ENCODE data around the gene PPFIBP1. TPM values are rescaled to one million over a fixed set of nuclear protein-coding genes. Genes with fewer than 3 reads are reported as not detected.

Gene PPFIBP1
- total RNA-seq, 1 donor = 179 TPM

DNA sequence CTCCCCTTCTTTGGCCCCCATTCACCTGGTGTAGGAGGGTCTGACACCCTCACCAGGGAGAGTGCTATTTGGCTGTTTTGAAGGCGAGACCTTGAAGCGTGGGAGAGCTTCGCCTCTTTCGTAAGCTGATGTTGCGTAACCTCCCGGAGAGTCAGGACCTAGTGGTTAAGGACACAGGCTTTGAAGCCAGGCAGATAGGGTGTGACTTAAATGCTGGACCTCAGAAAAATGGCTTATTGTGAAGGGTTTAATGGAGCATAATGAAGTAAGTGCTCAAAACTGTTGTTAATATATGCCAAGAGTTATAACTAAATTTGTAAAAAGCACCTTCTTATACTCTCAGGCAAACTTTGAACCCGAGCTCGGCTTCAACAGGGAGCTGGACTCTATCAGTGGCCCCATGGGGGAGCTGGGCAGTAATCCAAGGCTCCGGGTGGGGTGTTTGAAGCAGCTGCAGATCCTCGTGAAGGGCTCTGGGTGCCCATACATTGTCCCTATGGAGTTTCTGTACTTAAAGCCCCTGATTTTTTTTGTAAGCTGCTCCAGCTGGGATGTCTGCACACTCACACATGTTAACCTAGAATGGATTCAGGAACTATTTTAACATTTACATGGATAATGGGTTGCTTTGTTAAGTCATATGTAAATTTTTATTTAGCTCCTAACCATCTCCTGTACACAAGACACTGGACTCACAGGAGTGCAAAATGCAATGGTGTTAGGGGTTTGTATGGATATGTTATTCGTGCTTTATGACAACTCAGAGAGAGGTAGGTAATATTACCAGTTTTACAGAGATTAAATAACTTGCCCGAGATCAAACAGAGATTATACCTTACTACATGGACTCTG lies 26.0 kb downstream of the PPFIBP1 start:
- Histone ChIP-seq H3K4me1 (ENCODE audit: insufficient read depth, low read length) (peaks cover 86% of the 10 kb centered on the region), H3K27ac (ENCODE audit: low read depth, low read length) (peak overlapping the region; percentile 96), H3K27me3 (ENCODE audit: insufficient read depth, low read length) (no peaks in the 10 kb centered on the region), H4K20me1 (ENCODE audit: insufficient read depth, low read length) (peaks cover 4% of the 10 kb centered on the region), H3K4me2 (ENCODE audit: insufficient read depth, low read length) (peak overlapping the region; percentile 82), H3K36me3 (ENCODE audit: insufficient read depth, low read length) (peaks cover 7% of the 10 kb centered on the region), H3K9me3 (ENCODE audit: low read depth, low read length) (no peaks in the 10 kb centered on the region), H3K79me2 (ENCODE audit: insufficient read depth, low read length) (peaks cover 92% of the 10 kb centered on the region), H3K4me3 (ENCODE audit: insufficient read depth, low read length) (peak overlapping the region; percentile 44), H2AFZ (ENCODE audit: low read length) (no peak overlapping the region)
- no peak for TF ChIP-seq CTCF (IDR thresholded peaks at IDR 0.05; ENCODE audit: extremely low read depth, low read depth, low read length)
- no peak for DNase-seq (ENCODE audit: insufficient read length, low spot score, missing footprints)

- Histone ChIP-seq H4K20me1 (ENCODE audit: insufficient read depth, low read length) (peaks cover 4% of the 10 kb centered on the region), H3K9me3 (ENCODE audit: low read depth, low read length) (no peaks in the 10 kb centered on the region), H2AFZ (ENCODE audit: low read length) (no peak overlapping the region), H3K27ac (ENCODE audit: low read depth, low read length) (peak overlapping the region; percentile 96), H3K4me2 (ENCODE audit: insufficient read depth, low read length) (peak overlapping the region; percentile 82), H3K79me2 (ENCODE audit: insufficient read depth, low read length) (peaks cover 92% of the 10 kb centered on the region), H3K27me3 (ENCODE audit: insufficient read depth, low read length) (no peaks in the 10 kb centered on the region), H3K36me3 (ENCODE audit: insufficient read depth, low read length) (peaks cover 7% of the 10 kb centered on the region), H3K4me3 (ENCODE audit: insufficient read depth, low read length) (no peak overlapping the region), H3K4me1 (ENCODE audit: insufficient read depth, low read length) (peaks cover 88% of the 10 kb centered on the region)
- TF ChIP-seq CTCF (IDR thresholded peaks at IDR 0.05; ENCODE audit: extremely low read depth, low read depth, low read length) = no peak
- no peak for DNase-seq (ENCODE audit: insufficient read length, low spot score, missing footprints)
These were observed 26.6 kb downstream of the PPFIBP1 start for GRCh38 chr12:27550653-27550975.

- Histone ChIP-seq H3K27ac (ENCODE audit: low read depth, low read length) (peak overlapping the region; percentile 96), H3K4me2 (ENCODE audit: insufficient read depth, low read length) (peak overlapping the region; percentile 16), H3K4me1 (ENCODE audit: insufficient read depth, low read length) (peaks cover 88% of the 10 kb centered on the region), H3K9me3 (ENCODE audit: low read depth, low read length) (no peaks in the 10 kb centered on the region), H3K79me2 (ENCODE audit: insufficient read depth, low read length) (peaks cover 92% of the 10 kb centered on the region), H3K27me3 (ENCODE audit: insufficient read depth, low read length) (no peaks in the 10 kb centered on the region), H3K4me3 (ENCODE audit: insufficient read depth, low read length) (no peak overlapping the region), H4K20me1 (ENCODE audit: insufficient read depth, low read length) (no peaks in the 10 kb centered on the region), H2AFZ (ENCODE audit: low read length) (no peak overlapping the region), H3K36me3 (ENCODE audit: insufficient read depth, low read length) (peaks cover 3% of the 10 kb centered on the region)
- TF ChIP-seq CTCF (IDR thresholded peaks at IDR 0.05; ENCODE audit: extremely low read depth, low read depth, low read length) = no peak
- no peak for DNase-seq (ENCODE audit: insufficient read length, low spot score, missing footprints)
These were observed 27.3 kb downstream of the PPFIBP1 start for GRCh38 chr12:27551172-27551840.

GRCh38 chr12:27552235-27552634 lies 28.2 kb downstream of the PPFIBP1 start:
- H3K36me3 ChIP-seq (ENCODE audit: insufficient read depth, low read length) = peaks cover 3% of the 10 kb centered on the region
- DNase-seq (ENCODE audit: insufficient read length, low spot score, missing footprints) = no peak
- H3K79me2 ChIP-seq (ENCODE audit: insufficient read depth, low read length) = peaks cover 92% of the 10 kb centered on the region
- no peak for TF ChIP-seq CTCF (IDR thresholded peaks at IDR 0.05; ENCODE audit: extremely low read depth, low read depth, low read length)
- peak overlapping the region; percentile 96 for H3K27ac ChIP-seq (ENCODE audit: low read depth, low read length)
- no peak overlapping the region for H3K4me3 ChIP-seq (ENCODE audit: insufficient read depth, low read length)
- H3K4me1 ChIP-seq (ENCODE audit: insufficient read depth, low read length) = peaks cover 93% of the 10 kb centered on the region
- no peak overlapping the region for H3K4me2 ChIP-seq (ENCODE audit: insufficient read depth, low read length)
- H2AFZ ChIP-seq (ENCODE audit: low read length) = no peak overlapping the region
- no peaks in the 10 kb centered on the region for H3K9me3 ChIP-seq (ENCODE audit: low read depth, low read length)
- H4K20me1 ChIP-seq (ENCODE audit: insufficient read depth, low read length) = no peaks in the 10 kb centered on the region
- no peaks in the 10 kb centered on the region for H3K27me3 ChIP-seq (ENCODE audit: insufficient read depth, low read length)
